Stimulated activated CD8-positive, alpha-beta memory T cell treated with anti-CD3 and anti-CD28 coated beads, Interleukin-12 subunit alpha, Interleukin-12 subunit beta, amount 100 ng/mL, for 1 hour (primary cell): ENCODE results near the gene LRRC52.

Source experiments
- DNase-seq: peaks from one replicate; pipeline ENCODE4 v3.0.0-alpha.2; 2020; ENCODE audit warnings: low read depth

LRRC52 gene

GRCh38 chr1:165537356-165538109 lies 6.3 kb upstream of the LRRC52 start:
- DNase-seq: no peak

- no peak for DNase-seq
Observed at GRCh38 chr1:165539306-165539705, 4.5 kb upstream of the LRRC52 start.

DNA sequence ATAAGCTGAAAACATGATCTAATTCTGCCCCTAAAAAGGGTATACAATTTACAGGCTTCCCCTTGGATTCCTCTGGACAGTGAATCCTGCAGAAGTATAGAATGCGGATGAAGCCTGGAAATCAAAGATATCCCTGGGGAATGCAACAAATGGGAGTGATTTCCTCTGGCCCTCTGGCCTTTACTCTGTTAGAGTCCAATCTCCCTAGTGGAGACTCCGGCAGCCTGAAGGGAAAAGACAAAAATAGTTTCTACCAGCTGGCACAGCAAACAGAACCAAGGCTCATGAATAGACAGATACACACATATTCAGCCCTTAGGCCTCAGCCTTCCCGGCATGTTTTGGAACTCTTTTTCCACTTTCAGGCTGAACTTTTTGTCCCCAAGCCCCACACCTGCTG lies 3.9 kb upstream of the LRRC52 start:
- no peak for DNase-seq

- no peak for DNase-seq
Observed at GRCh38 chr1:165542015-165542631, 1.7 kb upstream of the LRRC52 start.

- DNase-seq: no peak
Observed at GRCh38 chr1:165542647-165543046, 1.2 kb upstream of the LRRC52 start.

DNA sequence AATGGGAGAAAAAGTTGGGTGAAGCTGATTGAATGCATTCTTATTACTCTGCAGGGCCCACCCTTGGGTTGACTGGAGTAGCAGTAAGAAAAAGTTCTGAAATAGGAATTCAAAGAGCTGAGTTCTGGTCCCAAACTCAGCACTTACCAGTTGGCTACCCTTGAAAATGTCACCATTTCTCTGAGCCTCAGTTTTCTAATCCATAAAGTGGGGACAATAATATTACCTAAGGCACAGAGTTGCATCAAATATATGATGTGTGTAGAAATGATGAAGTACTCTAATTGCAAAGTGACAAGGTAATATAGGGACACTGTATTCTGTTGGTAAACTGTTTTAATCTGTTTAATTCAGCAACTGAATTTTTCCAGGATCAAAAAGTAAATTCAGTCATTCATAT lies 1.2 kb downstream of the LRRC52 start:
- no peak for DNase-seq

DNA sequence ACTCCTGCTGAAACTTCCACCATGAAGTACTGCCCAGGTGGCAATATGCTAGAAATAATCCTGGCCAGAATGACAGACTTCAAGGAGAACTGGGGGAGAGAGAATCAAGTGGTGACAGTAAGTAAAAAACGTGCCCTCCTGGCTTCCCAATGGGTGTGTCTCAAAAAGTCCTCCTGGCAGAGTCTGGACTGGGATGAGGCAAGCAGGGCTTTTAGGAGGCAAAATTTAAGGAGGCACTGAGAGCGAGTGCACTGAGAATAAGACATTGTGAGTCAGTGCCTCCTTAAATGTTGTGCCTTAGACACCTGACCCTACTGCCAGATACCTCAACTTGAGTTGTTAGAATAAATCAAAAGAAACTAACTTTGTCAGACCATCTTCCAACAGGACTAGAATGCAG lies 2.2 kb downstream of the LRRC52 start:
- no peak for DNase-seq

DNA sequence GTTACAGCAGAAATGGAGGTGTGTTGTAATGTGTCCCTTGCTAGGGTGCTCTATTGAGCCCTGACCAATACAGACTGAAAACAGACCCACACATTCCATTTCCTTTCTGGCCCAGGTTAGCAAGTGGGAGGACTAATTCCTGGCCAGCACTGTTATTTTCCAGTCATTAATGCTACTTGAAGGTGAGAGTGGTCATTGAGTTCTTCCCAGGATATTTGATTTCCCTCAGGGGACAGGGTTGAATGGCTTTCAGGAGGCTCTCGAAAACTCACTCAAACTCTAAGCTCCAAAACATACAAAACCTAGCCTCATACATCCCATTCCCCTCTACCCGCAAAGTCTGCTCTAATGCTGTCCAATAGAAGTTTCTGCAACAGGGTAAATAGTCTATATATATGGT lies 6.2 kb downstream of the LRRC52 start:
- DNase-seq: no peak

- DNase-seq: no peak
Observed at GRCh38 chr1:165551469-165551868, 7.7 kb downstream of the LRRC52 start.

- no peak for DNase-seq
Observed at GRCh38 chr1:165560883-165561656, 17.3 kb downstream of the LRRC52 start.

DNA sequence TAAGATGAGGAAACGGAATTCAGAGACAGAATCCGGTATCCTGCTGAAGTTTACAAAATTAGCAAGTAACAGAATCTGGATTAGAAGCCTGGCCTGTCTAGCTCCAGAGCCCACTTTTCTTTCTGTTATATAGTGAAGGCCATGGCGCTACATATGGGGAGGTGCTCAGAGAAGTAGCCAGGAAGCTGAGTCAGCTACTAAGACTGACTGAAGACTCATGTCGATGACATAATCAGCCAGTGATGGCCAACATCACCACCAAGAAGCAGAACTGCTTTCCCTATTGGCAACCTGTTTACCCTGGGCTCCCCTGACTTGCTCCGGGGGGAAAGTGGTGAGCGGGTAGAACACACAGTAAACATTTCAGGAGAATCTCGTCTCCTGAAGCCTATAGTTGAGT lies 18.8 kb downstream of the LRRC52 start:
- DNase-seq: no peak

DNA sequence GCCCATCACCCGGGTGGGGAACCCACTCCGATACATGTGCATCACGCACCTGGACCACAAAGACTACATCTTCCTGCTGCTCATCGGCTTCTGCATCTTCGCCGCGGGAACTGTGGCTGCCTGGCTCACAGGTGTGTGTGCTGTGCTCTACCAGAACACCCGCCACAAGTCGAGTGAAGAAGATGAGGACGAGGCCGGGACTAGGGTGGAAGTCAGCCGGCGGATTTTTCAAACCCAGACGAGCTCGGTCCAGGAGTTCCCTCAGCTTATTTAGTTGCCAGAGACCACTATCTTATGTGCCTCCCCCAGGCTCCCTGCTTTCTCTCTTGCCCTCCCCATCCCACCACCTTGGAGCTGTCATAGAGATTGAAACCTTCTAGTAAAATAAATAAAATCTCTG lies 19.8 kb downstream of the LRRC52 start:
- DNase-seq: no peak

- DNase-seq: no peak
Observed at GRCh38 chr1:165564561-165564960, 20.8 kb downstream of the LRRC52 start.

DNA sequence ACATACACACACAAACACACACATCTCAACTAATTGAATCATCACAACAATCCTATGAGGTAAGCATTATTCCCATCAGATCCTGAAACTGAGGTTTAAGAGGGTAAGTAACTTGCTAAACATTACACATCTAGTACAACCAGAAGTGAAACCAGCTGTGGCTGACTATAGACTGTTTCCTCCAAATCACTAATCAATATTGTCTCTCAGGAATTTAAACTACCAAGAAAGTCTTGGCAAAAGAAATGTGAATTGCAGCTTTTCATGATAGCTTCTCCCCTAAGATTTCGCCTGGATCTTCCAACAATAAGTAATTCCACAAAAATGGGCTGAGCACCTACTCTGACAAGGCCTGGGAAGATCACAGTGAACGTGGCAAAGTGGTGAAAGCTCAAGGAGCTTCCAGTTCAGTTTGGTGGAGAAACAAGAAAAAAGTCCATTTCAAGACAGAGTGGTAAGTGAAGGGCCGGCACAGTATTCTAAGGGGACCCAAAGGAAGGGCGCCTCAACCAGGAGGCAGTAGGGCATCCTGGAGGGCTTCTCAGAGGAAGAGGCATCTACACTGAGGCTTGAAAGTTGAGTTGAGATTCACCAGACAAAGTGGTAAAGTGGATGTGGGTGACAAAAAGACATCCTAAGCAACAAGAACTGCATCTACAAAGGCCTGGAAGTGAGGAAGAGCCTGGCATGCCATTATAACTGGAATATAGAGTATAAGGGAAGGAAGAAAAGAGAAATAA lies 22.1 kb downstream of the LRRC52 start:
- DNase-seq: no peak

DNA sequence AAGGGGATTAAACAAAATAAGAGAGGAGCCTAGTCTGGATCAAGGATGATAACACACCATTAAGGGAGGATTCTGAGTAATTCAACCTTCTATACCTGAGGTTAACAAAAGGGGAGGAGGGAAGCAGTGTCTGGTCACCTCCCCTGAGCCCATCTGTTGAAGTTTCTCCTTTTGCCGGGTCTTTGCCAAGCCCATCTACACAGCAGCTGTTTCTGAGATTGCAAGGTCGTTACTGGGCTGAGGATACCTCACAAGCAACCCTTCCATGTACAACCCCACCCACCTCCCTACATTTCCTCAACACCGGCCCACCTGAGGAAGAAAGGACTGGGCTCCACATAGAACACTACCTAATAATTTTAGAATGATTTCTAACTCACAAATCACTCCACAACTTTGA lies 26.3 kb downstream of the LRRC52 start:
- no peak for DNase-seq

DNA sequence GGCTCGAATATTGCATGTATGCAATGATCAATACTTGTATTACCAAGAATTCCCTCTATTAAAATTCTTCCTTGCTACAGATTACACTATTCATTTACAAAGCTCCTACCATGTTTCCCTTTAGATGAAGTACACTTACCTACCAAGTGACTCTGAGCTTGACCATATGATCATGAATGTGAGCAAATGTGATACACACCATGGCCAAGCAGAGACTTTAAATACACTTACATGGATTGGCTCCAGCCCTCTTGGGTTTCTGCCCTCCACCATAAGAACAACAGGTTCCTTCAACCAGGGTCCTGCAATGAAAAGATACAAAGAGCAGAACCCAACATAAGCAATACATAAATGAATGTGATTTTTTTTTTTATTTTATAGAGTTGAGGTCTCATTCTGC lies 30.0 kb downstream of the LRRC52 start:
- DNase-seq: no peak

DNA sequence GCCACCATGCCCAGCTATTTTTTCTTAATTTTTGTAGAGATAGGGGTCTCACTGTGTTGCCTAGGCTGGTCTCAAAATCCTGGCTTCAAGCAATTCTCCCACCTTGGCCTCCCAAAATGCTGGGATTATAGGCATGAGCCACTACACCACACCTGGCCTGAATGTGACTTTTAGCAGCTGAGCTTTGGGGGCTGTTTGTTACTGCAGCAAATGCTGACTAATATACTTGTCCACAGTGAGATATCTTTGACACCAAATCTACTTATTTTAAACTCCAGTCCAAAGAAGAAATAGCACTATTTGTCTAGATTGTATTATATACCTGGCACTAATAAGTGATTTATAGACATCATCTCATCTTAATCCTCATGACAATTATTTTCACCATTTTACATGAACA lies 30.5 kb downstream of the LRRC52 start:
- DNase-seq: no peak

GRCh38 chr1:165575468-165576099 lies 31.8 kb downstream of the LRRC52 start:
- DNase-seq: no peak

DNA sequence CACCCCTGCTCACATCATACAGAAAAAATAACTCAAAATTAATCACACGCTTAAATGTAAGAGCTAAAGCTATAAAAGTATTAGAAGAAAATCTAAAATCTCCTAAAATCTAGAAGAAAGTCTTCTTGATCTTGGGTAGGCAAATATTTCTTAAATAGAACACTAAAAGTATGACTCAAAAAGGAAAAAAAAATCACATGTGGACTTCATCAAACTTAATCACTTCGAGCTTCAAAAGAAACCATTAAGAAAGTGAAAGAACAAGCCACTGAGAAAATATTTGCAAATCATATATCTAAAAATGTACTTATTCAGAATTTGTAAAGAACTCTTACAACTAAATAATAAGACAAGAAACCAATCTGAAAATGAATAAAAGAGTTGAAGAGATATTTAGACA lies 32.7 kb downstream of the LRRC52 start:
- DNase-seq: no peak

- no peak for DNase-seq
Observed at GRCh38 chr1:165577707-165578106, 33.9 kb downstream of the LRRC52 start.

GRCh38 chr1:165580931-165581871 lies 37.4 kb downstream of the LRRC52 start:
- DNase-seq: no peak
